Effector memory CD4-positive, alpha-beta T cell (primary cell): ENCODE results near the gene TSPEAR.
"Not testable (repeated sequence)": the region's sequence is repeated elsewhere in the genome, so short reads cannot be mapped to it uniquely, and the experiment has no call there.

Source experiments
- DNase-seq, 3 donors: peaks; one replicate each; pipeline ENCODE4 v3.0.0-alpha.2; 2020
- H3K27ac ChIP-seq: 2 replicates; pipeline ENCODE4 v1.7.0; 2013; ENCODE audit warnings: mild to moderate bottlenecking, low read length, moderate library complexity; ENCODE audit not compliant: insufficient read depth, poor library complexity, severe bottlenecking
- H3K27me3 ChIP-seq: replicated peaks from 2 replicates; pipeline ENCODE4 v1.7.0; 2013; ENCODE audit warnings: mild to moderate bottlenecking, low read length; ENCODE audit not compliant: insufficient read depth, control insufficient read depth, poor library complexity, severe bottlenecking
- H3K36me3 ChIP-seq: 2 replicates; pipeline ENCODE4 v1.7.0; 2013; ENCODE audit warnings: mild to moderate bottlenecking, low read length, moderate library complexity; ENCODE audit not compliant: control insufficient read depth, insufficient read depth
- H3K4me1 ChIP-seq: 2 replicates; pipeline ENCODE4 v1.7.0; 2013; ENCODE audit warnings: low read length, mild to moderate bottlenecking; ENCODE audit not compliant: control insufficient read depth, insufficient read depth, poor library complexity, severe bottlenecking
- H3K4me3 ChIP-seq: 2 replicates; pipeline ENCODE4 v1.7.0; 2013; ENCODE audit warnings: low read length, low read depth, mild to moderate bottlenecking; ENCODE audit not compliant: insufficient read depth, poor library complexity, severe bottlenecking
- H3K9me3 ChIP-seq: 2 replicates; pipeline ENCODE4 v1.7.0; 2013; ENCODE audit warnings: mild to moderate bottlenecking, low read length, moderate library complexity; ENCODE audit not compliant: control insufficient read depth

Gene TSPEAR

GRCh38 chr21:44696572-44696971, 14.8 kb downstream of the TSPEAR start:
- peaks cover 15% of the 10 kb centered on the region for H3K27me3 ChIP-seq
- no peak for DNase-seq

GRCh38 chr21:44695641-44696040, 15.7 kb downstream of the TSPEAR start:
- no peak overlapping the region for H3K27ac ChIP-seq
- H3K9me3 ChIP-seq = peaks cover 6% of the 10 kb centered on the region
- H3K27me3 ChIP-seq = peaks cover 10% of the 10 kb centered on the region
- no peak overlapping the region for H3K4me3 ChIP-seq
- no peaks in the 10 kb centered on the region for H3K36me3 ChIP-seq
- no peaks in the 10 kb centered on the region for H3K4me1 ChIP-seq
- DNase-seq = no peak

More at GRCh38 chr21:44696572-44696971, 14.8 kb downstream of the TSPEAR start:
- Histone ChIP-seq H3K4me3 (no peak overlapping the region), H3K4me1 (no peaks in the 10 kb centered on the region), H3K9me3 (peaks cover 6% of the 10 kb centered on the region), H3K36me3 (no peaks in the 10 kb centered on the region), H3K27ac (no peak overlapping the region)

GRCh38 chr21:44695184-44695583, 16.2 kb downstream of the TSPEAR start:
- Histone ChIP-seq H3K27ac (no peak overlapping the region), H3K4me1 (no peaks in the 10 kb centered on the region), H3K9me3 (peaks cover 6% of the 10 kb centered on the region), H3K4me3 (no peak overlapping the region), H3K36me3 (no peaks in the 10 kb centered on the region), H3K27me3 (peaks cover 7% of the 10 kb centered on the region)
- no peak for DNase-seq

DNA sequence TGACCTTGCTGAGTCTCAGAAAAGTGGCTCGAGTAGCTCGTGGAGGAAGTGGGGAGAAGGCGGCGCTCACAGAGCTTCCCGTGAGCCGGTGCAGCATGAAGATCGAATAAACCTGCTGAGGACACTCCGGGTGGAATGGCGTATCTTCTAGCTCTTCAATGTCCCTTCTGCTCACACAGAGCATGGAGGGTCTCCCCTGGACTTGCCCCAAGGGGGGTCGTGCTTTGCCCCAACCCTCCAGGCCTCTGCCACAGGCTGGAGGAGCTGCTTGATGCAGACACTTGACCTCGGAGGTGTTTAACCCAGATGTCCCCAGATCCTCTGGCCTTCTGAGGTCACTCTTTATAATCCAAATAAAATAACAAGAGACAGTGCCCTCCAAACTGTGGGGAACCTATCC, 16.6 kb downstream of the TSPEAR start:
- Histone ChIP-seq H3K27me3 (peaks cover 3% of the 10 kb centered on the region), H3K9me3 (peaks cover 6% of the 10 kb centered on the region), H3K4me1 (no peaks in the 10 kb centered on the region), H3K36me3 (no peaks in the 10 kb centered on the region), H3K4me3 (no peak overlapping the region), H3K27ac (no peak overlapping the region)
- DNase-seq = no peak

- no peaks in the 10 kb centered on the region for H3K27me3 ChIP-seq
- no peaks in the 10 kb centered on the region for H3K36me3 ChIP-seq
- no peak overlapping the region for H3K27ac ChIP-seq
- no peak overlapping the region for H3K4me3 ChIP-seq
- no peak for DNase-seq
- no peaks in the 10 kb centered on the region for H3K4me1 ChIP-seq
- H3K9me3 ChIP-seq = peaks cover 6% of the 10 kb centered on the region
Measured at GRCh38 chr21:44692798-44693512, 18.4 kb downstream of the TSPEAR start.

- Histone ChIP-seq H3K9me3 (peaks cover 6% of the 10 kb centered on the region), H3K27me3 (no peaks in the 10 kb centered on the region), H3K27ac (no peak overlapping the region), H3K4me3 (no peak overlapping the region), H3K36me3 (no peaks in the 10 kb centered on the region), H3K4me1 (no peaks in the 10 kb centered on the region)
- no peak for DNase-seq
Measured at GRCh38 chr21:44691686-44692085, 19.7 kb downstream of the TSPEAR start.

- H3K4me1 ChIP-seq, DNase-seq, H3K27me3 ChIP-seq, H3K4me3 ChIP-seq, H3K36me3 ChIP-seq, H3K9me3 ChIP-seq, H3K27ac ChIP-seq: not testable (repeated sequence)
Measured at GRCh38 chr21:44689740-44690139, 21.6 kb downstream of the TSPEAR start.

- Histone ChIP-seq H3K36me3 (no peaks in the 10 kb centered on the region), H3K9me3 (no peaks in the 10 kb centered on the region), H3K4me1 (no peaks in the 10 kb centered on the region), H3K27ac (no peak overlapping the region), H3K4me3 (no peak overlapping the region), H3K27me3 (no peaks in the 10 kb centered on the region)
- DNase-seq = no peak
Measured at GRCh38 chr21:44687671-44688070, 23.7 kb downstream of the TSPEAR start.

DNA sequence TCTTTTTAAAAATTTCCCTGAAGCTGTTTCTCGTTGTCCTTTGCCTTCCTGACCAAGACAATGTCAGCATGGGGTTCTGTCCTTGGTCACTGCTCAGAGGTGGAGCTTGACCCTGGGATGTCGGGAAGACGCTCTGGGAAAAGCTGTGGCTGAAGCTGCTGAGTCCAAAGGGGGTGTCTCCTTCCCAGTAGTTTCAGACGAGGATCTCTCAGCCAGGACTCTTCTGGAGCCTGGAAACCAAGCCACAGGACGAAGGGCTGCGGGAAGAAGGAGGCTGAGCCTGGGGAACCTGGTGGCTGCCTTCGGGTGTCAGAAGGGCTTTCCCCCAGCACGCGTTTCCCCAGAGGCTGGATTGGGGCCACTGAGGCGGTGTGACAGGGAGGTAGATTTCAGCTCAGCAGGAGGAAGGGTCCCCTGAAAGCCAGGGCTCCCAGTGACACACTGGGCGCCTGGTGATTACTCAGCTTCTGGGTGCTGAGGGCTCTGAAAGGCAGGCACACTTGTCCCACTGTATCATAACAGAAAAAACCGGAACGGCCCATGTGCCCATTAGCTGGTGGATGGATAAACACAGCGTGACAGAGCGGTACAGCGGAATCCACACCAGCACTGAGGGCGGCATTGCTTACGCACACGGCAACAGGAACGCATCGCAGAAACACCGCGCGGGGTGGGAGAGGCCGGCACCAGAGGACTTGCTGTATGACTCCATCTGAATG, 24.4 kb downstream of the TSPEAR start:
- DNase-seq = no peak
- Histone ChIP-seq H3K4me1 (no peaks in the 10 kb centered on the region), H3K27ac (no peak overlapping the region), H3K9me3 (no peaks in the 10 kb centered on the region), H3K4me3 (no peak overlapping the region), H3K36me3 (no peaks in the 10 kb centered on the region), H3K27me3 (no peaks in the 10 kb centered on the region)

DNA sequence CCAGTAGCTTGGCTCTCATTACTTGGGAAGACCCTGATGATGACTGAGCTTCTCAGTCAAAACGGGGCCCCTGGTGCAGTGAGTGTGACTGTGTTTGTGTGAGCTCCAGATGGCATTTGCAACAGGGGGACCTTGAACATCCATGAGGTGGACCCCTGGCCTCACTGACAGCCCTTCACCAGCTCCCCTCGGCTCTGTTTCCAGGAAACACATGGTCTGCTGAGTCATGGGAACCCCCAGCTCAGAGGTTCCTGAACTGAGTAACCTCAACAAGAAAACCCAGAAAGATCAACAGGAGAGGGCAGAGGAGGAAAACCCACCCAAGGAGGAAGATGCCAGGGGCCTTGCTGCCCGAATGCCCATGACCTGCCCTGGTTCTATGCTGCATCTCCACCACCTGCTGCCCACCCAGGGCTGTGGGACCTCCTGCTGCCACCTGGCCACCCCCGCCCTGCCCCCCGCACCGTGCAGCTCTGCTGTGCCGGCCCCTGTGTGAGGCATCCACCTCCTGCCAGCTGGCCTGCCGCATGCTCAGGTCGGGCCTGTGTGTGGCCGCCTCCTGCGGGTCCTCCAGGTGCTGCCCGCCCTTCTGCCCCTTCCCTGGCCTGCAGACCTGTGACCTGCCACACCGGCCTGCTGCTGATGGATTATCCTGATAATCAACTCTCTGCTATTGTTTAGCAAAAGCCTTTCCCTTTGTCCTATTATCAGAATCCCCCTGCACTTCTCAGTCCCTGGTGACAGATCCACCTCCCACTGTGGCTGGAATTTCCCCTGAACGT, 25.2 kb downstream of the TSPEAR start:
- Histone ChIP-seq H3K27ac (no peak overlapping the region), H3K4me3 (no peak overlapping the region), H3K4me1 (no peaks in the 10 kb centered on the region), H3K36me3 (no peaks in the 10 kb centered on the region), H3K9me3 (no peaks in the 10 kb centered on the region), H3K27me3 (no peaks in the 10 kb centered on the region)
- DNase-seq = no peak
